GM10847 (cell line): ENCODE measurements around the gene DGKZ.

Experiments used
- POLR2A ChIP-seq: IDR thresholded peaks from 2 replicates; pipeline ENCODE4 v1.6.1; 2011; ENCODE audit not compliant: insufficient read length; ENCODE audit errors: extremely low read depth

The DGKZ gene

DNA sequence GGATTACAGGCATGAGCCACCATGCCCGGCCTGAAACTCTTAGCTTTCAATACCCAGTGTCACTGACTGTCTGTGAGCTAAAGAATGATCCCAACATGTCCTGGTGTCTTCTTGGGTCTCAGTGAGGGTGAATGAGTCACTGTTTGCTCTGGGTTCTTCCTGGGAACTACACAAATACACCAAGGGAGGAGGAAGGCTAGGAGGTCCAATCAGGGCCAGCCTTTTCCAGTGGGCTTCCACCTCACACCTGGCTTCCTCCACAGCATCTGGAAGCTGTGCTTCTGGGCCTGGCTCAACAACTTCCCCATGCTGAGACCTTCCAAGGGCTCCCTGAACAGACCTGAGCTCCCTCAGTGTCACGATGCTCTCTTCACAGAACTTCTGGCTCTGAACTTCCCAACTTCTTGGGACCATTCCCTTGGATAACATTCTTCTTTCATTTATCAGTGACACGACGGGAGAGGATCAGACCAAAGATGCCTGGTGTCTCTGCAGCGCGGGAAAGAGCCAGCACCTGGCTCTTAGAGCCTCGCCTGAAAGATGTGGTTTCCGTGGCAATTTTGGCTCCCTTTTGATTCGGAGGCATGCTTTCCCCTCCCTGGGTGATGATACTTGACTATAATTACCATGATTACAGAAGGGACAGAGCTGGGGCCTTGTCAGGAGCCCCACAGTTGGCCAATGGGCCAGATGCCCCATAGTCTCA lies 66.7 kb downstream of the DGKZ start:
- TF ChIP-seq POLR2A, result no peak

DNA sequence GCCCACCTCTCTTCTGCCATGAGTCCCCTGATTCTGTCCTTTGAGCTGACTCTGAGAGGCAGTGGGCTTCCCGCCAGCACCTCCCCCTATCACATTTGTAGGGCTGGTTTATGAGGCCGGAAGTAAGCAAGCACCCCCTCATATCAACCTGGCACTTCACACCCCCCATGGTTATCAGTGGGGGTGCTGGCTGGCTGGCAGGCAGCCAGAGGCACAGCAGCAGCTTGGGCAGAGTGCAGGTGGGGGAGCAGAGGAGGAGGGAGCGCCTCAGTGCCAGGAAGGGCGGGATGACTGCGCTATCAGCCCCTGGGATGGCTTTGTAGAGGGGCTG lies 67.2 kb downstream of the DGKZ start:
- no peak for TF ChIP-seq POLR2A

DNA sequence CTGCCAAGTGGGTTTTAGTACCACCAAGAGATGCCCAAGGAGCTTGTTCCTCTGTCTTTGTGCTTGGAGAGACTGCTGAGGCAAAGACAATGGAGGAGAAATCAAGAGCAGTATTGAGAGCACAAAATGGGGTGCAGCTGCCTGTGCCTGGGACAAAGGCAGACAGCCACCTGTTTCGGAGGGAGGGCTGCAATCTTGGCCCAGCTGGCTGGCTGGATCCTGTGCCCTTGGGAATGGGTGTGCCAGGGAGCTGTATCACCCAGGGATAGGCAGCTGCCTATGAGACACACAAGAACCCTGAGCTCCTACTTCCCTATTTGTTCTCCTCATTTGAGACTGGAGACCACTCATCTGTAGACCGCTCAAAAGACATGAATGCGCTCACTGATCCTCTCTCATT lies 67.6 kb downstream of the DGKZ start:
- no peak for TF ChIP-seq POLR2A

DNA sequence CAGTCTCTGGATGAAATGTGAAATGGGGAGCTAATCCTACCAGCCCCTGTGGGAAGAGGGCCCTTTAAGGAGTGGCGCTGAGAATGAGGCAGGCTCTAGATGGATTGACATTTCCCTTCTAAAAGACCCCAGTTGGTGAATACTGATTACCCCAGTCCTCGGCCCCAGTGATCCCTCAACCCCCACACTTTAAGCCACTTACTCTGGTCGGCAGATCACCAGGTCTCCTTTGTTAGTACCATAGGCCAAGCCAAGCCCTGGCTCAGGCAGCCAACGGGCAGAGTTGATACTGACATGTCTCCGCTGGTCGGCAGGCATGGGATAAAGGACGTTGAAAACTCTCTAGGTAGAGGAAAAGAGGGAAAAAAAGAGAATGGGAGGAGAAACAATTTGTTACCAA lies 70.4 kb downstream of the DGKZ start:
- TF ChIP-seq POLR2A, result no peak

DNA sequence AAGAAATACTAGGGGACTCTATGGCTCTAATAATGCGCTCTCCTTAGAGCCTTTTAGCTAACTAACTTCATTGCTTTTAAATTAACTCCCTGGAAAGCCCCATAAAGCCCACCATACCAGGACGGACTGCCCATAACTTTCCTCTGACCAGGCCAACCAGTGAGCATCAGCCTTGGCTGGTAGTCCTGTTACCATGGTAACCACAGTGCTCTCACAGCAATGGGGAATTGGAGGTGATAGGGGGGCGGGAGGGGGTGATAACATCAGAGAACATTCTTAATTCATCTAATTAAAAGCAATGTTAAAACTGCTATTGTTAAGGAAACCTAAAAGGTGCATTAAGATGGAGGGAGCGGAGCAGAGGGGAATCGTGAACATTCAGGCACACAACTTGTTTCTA lies 71.5 kb downstream of the DGKZ start:
- TF ChIP-seq POLR2A, result no peak

DNA sequence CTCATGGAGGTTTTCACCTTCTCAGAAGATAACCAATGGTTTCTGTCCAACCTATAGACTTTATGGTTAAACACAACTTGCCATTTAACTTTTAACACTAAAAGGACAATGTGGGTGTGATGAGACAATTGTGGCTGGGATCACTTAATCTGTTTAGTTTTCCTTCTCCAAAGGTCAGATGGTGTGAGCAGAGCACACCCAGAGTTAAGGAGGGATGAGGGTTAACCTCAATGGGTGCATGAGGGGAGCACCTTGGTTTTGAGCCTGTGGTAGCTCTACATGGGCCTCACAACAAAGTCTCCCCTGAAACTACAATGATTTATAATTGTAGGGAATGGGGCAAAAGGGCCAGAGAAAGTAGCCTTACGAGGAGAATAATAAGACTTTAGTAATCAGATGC lies 73.2 kb downstream of the DGKZ start:
- no peak for TF ChIP-seq POLR2A

DNA sequence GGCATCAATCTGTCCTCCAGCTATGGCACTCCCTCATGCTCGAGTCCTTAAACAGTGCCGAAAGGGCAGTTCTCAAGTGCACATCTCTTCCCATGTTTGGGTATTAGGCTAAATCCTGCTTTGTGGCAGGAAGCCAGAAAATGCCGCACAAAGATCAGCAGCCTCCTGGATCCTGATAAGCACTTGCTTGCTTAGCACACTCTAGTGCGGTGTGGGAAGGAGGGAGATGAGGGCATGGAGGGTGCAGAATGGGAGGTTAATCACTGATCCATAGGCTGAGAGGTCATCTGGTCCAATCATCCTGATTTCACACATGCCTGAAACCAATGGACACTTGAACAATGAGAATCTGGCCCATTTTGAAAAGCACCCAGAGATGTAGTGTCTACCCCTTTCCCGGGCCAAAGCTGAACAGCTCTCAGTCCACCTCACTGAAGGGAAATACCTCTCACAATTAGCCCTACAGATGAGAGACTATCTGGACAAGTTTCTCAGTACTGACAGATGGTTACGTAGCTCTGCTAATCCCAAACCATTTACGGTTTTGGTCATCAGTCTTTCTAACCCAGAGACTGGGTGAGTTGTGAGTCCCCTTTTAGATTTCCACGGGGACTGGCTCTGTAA lies 74.1 kb downstream of the DGKZ start:
- no peak for TF ChIP-seq POLR2A

DNA sequence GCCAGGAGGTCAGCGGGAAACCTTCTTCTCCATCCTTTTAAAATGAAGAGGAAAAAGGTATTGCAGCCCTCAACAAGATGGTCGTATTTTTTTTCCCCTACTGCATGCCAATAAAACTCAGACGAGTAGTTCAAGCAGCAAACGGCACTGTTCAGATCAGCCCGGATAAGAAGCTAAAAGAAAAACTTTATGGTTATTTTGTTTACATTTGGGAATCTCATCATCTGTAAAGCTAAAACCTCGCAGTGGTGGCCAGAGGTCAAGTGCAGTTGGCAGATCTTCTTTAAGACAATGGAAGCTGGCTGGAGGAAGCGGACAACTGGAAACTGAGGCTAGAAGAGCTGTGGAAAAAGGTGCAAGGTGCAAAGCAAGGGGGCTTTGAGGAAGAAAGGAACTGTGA lies 75.3 kb downstream of the DGKZ start:
- no peak for TF ChIP-seq POLR2A

DNA sequence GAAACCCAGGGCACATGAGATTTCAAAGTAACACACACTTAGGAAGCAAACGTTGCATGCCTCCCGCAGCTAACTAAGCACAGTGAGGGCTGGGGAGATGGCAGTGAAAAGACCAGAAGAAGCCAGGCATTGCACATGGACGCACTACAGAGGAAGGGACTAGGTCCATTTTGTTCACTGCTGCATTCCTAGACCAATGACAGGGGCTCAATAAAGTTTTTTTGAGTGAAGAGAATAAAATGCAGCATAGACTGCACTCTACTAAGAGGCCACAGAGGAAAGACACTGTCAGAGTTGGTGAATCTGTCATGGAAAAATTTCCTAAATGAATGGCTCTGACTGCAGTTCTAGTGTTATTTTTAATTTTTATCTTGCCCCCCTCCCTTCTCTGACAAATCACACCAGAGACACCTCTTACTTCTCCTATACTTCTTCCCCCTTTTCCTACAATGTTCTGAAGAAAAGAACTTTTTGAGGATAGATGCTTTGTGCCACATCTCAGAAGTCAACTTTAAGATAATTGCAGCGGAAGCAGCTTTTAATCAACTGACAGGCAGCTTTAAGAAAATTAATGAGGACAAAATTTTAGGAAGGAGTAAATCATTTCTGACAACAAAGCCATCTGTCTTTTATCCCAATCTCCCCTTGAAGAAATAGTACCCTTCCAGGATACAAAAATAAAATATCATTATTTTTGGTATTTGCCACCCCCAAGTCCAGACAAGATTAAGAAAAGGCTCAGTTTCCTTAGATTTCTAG lies 79.1 kb downstream of the DGKZ start:
- TF ChIP-seq POLR2A, result no peak

DNA sequence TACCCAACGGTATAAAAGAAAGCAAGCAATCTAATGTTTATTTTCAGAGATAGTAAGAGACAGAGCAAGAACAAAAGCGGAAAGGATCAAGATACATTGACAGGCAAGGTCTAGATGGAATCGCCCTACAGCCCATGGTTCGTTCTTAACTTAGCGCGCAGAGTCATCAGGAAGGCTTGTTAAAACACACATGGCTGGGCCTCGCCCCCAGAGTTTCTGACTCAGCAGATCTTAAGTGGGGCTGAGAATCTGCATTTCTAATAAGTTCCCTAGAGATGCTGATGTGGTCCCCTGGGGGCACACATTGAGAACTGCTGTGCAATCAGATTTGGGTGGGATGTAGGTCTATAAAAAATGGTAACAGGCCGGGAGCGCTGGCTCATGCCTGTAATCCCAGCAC lies 80.1 kb downstream of the DGKZ start:
- TF ChIP-seq POLR2A, result no peak

DNA sequence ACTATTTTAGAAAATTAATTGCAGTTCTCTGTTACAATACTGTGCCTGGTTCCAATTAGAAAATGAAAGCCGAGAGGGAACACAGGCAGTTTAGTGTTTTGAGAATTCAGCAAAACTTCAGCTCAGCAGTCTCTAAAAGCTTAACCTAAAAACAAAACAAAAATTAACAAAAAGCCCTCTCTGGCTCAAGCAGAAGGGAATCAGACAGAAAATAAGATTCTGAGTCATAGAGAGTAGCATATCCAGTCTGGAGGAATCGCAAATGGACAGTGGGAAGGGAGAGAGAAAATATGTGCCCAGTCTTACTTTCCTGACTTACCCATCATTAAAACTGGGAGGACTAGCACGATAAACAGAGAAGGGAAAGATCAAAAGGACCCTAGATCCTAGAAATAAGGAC lies 82.5 kb downstream of the DGKZ start:
- no peak for TF ChIP-seq POLR2A
